ENCODE measurements around the gene ARRDC4.

ARRDC4 gene

GRCh38 chr15:97959724-97960363, 659 bp upstream of the ARRDC4 start:
- Histone ChIP-seq H3K4me3 (ENCODE audit: insufficient read depth in 1 of 2, low read depth in 1 of 2, low read length in 2 of 2) (peak overlapping the region in 1 of 2 experiments; percentile 81), H2AK5ac (ENCODE audit: low read length, severe bottlenecking) (no peak overlapping the region), H2BK12ac (ENCODE audit: low read length in 2 of 2) (no peak overlapping the region), H3K18ac (ENCODE audit: low read depth in 1 of 2, low read length in 2 of 2) (no peak overlapping the region), H3K14ac (ENCODE audit: low read length in 2 of 2) (no peak overlapping the region), H4K8ac (ENCODE audit: low read length) (no peak overlapping the region), H3K79me1 (replicated peaks; ENCODE audit: low read length, poor library complexity, severe bottlenecking) (peaks cover 13% of the 10 kb centered on the region), H3K4me1 (ENCODE audit: control insufficient read depth, insufficient read depth, low read depth, low read length) (peaks cover 4% of the 10 kb centered on the region), H3K9me3 (ENCODE audit: control insufficient read depth, low read length) (no peaks in the 10 kb centered on the region), H2BK15ac (ENCODE audit: low read depth, poor library complexity, severe bottlenecking) (no peak overlapping the region), H4K91ac (ENCODE audit: low read length) (no peak overlapping the region), H3K4ac (ENCODE audit: low read depth in 1 of 2, low read length in 2 of 2) (no peak overlapping the region), H3K4me2 (ENCODE audit: low read length, poor library complexity, severe bottlenecking) (peak overlapping the region; percentile 86), H3K27ac (ENCODE audit: low read length, poor library complexity, severe bottlenecking) (peak overlapping the region; percentile 22), H2AFZ (ENCODE audit: low read depth, low read length) (no peak overlapping the region), H3K23ac (ENCODE audit: low read length in 2 of 2) (no peak overlapping the region), H3K9ac (ENCODE audit: low read length) (peak overlapping the region; percentile 87), H2BK5ac (ENCODE audit: low read depth, low read length, poor library complexity, severe bottlenecking) (no peak overlapping the region), H3K27me3 (ENCODE audit: control insufficient read depth in 1 of 2, insufficient read depth in 1 of 2, low read length in 2 of 2) (no peaks in the 10 kb centered on the region), H2BK120ac (ENCODE audit: low read depth, low read length) (no peak overlapping the region), H3K36me3 (ENCODE audit: control insufficient read depth in 1 of 2, insufficient read depth in 2 of 2, low read depth in 1 of 2, low read length in 2 of 2) (no peaks in the 10 kb centered on the region)
- no peak for DNase-seq
- 17% methylated on average over 17 of the region's 19 CpGs for WGBS

GRCh38 chr15:97961067-97961954, 808 bp downstream of the ARRDC4 start:
- 14% methylated on average over 48 of the region's 48 CpGs for WGBS
- peak overlapping the region; percentile 86 to 90 for H3K4me3 ChIP-seq (ENCODE audit: insufficient read depth in 1 of 2, low read depth in 1 of 2, low read length in 2 of 2)

DNA sequence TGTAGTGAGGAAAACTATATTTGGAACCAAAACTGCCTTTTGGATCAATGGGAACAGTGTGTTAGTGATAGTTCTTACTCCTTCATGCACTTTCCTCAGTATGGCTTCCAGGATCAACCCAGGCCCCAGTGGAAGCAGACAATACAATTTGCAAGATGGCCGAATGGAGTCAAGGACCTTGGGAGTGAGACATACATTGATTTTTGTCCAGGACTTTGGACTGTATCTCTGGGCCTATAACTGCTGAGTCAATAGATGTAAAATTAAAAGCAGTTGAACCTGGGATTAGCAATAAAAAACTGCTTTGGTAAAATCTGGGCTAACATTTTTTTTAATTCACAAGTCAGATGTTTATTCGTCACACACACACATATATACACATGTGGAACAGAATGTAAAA, 1.8 kb downstream of the ARRDC4 start:
- Histone ChIP-seq H2AK5ac (ENCODE audit: low read length, severe bottlenecking) (no peak overlapping the region), H3K23ac (ENCODE audit: low read length in 2 of 2) (no peak overlapping the region), H3K79me1 (replicated peaks; ENCODE audit: low read length, poor library complexity, severe bottlenecking) (peaks cover 16% of the 10 kb centered on the region), H2BK5ac (ENCODE audit: low read depth, low read length, poor library complexity, severe bottlenecking) (no peak overlapping the region), H3K36me3 (ENCODE audit: control insufficient read depth in 1 of 2, insufficient read depth in 2 of 2, low read depth in 1 of 2, low read length in 2 of 2) (peaks cover 0 to 8% of the 10 kb centered on the region in 2 experiments), H3K4me3 (ENCODE audit: insufficient read depth in 1 of 2, low read depth in 1 of 2, low read length in 2 of 2) (peak overlapping the region in 1 of 2 experiments; percentile 86), H3K4me2 (ENCODE audit: low read length, poor library complexity, severe bottlenecking) (no peak overlapping the region), H3K14ac (ENCODE audit: low read length in 2 of 2) (no peak overlapping the region), H2BK12ac (ENCODE audit: low read length in 2 of 2) (no peak overlapping the region), H2AFZ (ENCODE audit: low read depth, low read length) (no peak overlapping the region), H3K18ac (ENCODE audit: low read depth in 1 of 2, low read length in 2 of 2) (no peak overlapping the region), H3K9ac (ENCODE audit: low read length) (no peak overlapping the region), H2BK15ac (ENCODE audit: low read depth, poor library complexity, severe bottlenecking) (no peak overlapping the region), H3K4ac (ENCODE audit: low read depth in 1 of 2, low read length in 2 of 2) (no peak overlapping the region), H3K4me1 (ENCODE audit: control insufficient read depth, insufficient read depth, low read depth, low read length) (peaks cover 4% of the 10 kb centered on the region), H4K8ac (ENCODE audit: low read length) (no peak overlapping the region), H4K91ac (ENCODE audit: low read length) (no peak overlapping the region), H3K9me3 (ENCODE audit: control insufficient read depth, low read length) (no peaks in the 10 kb centered on the region), H3K27ac (ENCODE audit: low read length, poor library complexity, severe bottlenecking) (no peak overlapping the region), H3K27me3 (ENCODE audit: control insufficient read depth in 1 of 2, insufficient read depth in 1 of 2, low read length in 2 of 2) (no peaks in the 10 kb centered on the region), H2BK120ac (ENCODE audit: low read depth, low read length) (no peak overlapping the region)
- no peak for DNase-seq
- WGBS = 87% methylated on average over 1 of the region's 2 CpGs

More at GRCh38 chr15:97961067-97961954, 808 bp downstream of the ARRDC4 start:
- no peaks in the 10 kb centered on the region for H3K27me3 ChIP-seq (ENCODE audit: control insufficient read depth in 1 of 2, insufficient read depth in 1 of 2, low read length in 2 of 2)
- H3K27ac ChIP-seq (ENCODE audit: low read length, poor library complexity, severe bottlenecking) = no peak overlapping the region
- H3K4me1 ChIP-seq (ENCODE audit: control insufficient read depth, insufficient read depth, low read depth, low read length) = peaks cover 4% of the 10 kb centered on the region
- peak overlapping the region; percentile 68 for H3K4me2 ChIP-seq (ENCODE audit: low read length, poor library complexity, severe bottlenecking)
- H2BK12ac ChIP-seq (ENCODE audit: low read length in 2 of 2) = no peak overlapping the region
- peak overlapping the region; percentile 81 for H3K9ac ChIP-seq (ENCODE audit: low read length)
- no peak overlapping the region for H4K8ac ChIP-seq (ENCODE audit: low read length)
- H3K14ac ChIP-seq (ENCODE audit: low read length in 2 of 2) = no peak overlapping the region
- no peak overlapping the region for H4K91ac ChIP-seq (ENCODE audit: low read length)
- peaks cover 0 to 7% of the 10 kb centered on the region in 2 experiments for H3K36me3 ChIP-seq (ENCODE audit: control insufficient read depth in 1 of 2, insufficient read depth in 2 of 2, low read depth in 1 of 2, low read length in 2 of 2)
- H2AFZ ChIP-seq (ENCODE audit: low read depth, low read length) = peak overlapping the region; percentile 100
- H3K4ac ChIP-seq (ENCODE audit: low read depth in 1 of 2, low read length in 2 of 2) = peak overlapping the region in 1 of 2 experiments; percentile 68
- no peak overlapping the region for H2AK5ac ChIP-seq (ENCODE audit: low read length, severe bottlenecking)
- no peak overlapping the region for H2BK120ac ChIP-seq (ENCODE audit: low read depth, low read length)
- H3K9me3 ChIP-seq (ENCODE audit: control insufficient read depth, low read length) = no peaks in the 10 kb centered on the region
- H3K79me1 ChIP-seq (replicated peaks; ENCODE audit: low read length, poor library complexity, severe bottlenecking) = peaks cover 16% of the 10 kb centered on the region
- peak; percentile 20 for DNase-seq
- no peak overlapping the region for H3K23ac ChIP-seq (ENCODE audit: low read length in 2 of 2)
- no peak overlapping the region for H2BK15ac ChIP-seq (ENCODE audit: low read depth, poor library complexity, severe bottlenecking)
- peak overlapping the region; percentile 89 for H3K18ac ChIP-seq (ENCODE audit: low read depth in 1 of 2, low read length in 2 of 2)
- H2BK5ac ChIP-seq (ENCODE audit: low read depth, low read length, poor library complexity, severe bottlenecking) = no peak overlapping the region

DNA sequence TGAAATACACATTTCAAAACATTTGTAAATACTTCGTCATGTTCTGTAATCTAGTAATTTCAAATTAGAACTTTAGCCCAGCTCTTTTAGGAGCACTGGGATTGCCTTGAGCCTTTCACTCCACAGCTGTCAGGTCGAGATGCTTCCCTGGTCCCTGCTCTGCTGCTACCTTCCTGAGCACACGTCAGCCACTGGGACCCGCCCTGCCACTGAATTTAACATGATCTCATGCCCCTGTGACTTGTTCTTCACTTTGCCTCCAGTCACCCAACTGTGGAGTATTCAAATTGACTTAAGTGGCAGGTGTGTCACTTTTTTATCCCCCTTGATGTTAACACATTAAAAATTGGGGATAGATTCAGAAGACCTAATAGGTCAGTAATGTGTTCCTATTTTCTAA, 3.3 kb downstream of the ARRDC4 start:
- Histone ChIP-seq H2BK120ac (ENCODE audit: low read depth, low read length) (no peak overlapping the region), H2BK12ac (ENCODE audit: low read length in 2 of 2) (no peak overlapping the region), H2BK15ac (ENCODE audit: low read depth, poor library complexity, severe bottlenecking) (no peak overlapping the region), H2BK5ac (ENCODE audit: low read depth, low read length, poor library complexity, severe bottlenecking) (no peak overlapping the region), H3K27me3 (ENCODE audit: control insufficient read depth in 1 of 2, insufficient read depth in 1 of 2, low read length in 2 of 2) (no peaks in the 10 kb centered on the region), H3K4ac (ENCODE audit: low read depth in 1 of 2, low read length in 2 of 2) (no peak overlapping the region), H3K27ac (ENCODE audit: low read length, poor library complexity, severe bottlenecking) (no peak overlapping the region), H4K8ac (ENCODE audit: low read length) (no peak overlapping the region), H3K14ac (ENCODE audit: low read length in 2 of 2) (no peak overlapping the region), H3K4me3 (ENCODE audit: insufficient read depth in 1 of 2, low read depth in 1 of 2, low read length in 2 of 2) (no peak overlapping the region), H3K79me1 (replicated peaks; ENCODE audit: low read length, poor library complexity, severe bottlenecking) (peaks cover 16% of the 10 kb centered on the region), H4K91ac (ENCODE audit: low read length) (peak overlapping the region; percentile 61), H3K4me2 (ENCODE audit: low read length, poor library complexity, severe bottlenecking) (no peak overlapping the region), H2AFZ (ENCODE audit: low read depth, low read length) (no peak overlapping the region), H3K23ac (ENCODE audit: low read length in 2 of 2) (no peak overlapping the region), H3K9ac (ENCODE audit: low read length) (no peak overlapping the region), H3K18ac (ENCODE audit: low read depth in 1 of 2, low read length in 2 of 2) (no peak overlapping the region), H2AK5ac (ENCODE audit: low read length, severe bottlenecking) (no peak overlapping the region), H3K36me3 (ENCODE audit: control insufficient read depth in 1 of 2, insufficient read depth in 2 of 2, low read depth in 1 of 2, low read length in 2 of 2) (peaks cover 0 to 8% of the 10 kb centered on the region in 2 experiments), H3K9me3 (ENCODE audit: control insufficient read depth, low read length) (no peaks in the 10 kb centered on the region), H3K4me1 (ENCODE audit: control insufficient read depth, insufficient read depth, low read depth, low read length) (peaks cover 4% of the 10 kb centered on the region)
- WGBS = 39% methylated on average over 2 of the region's 4 CpGs
- DNase-seq = no peak

Measured in mesenchymal stem cell (in vitro differentiated cells and primary cell).